ENCODE results near the gene KLHL35. TPM values are rescaled to one million over a fixed set of nuclear protein-coding genes. Genes with fewer than 3 reads are reported as not detected.

KLHL35 gene
- total RNA-seq, 1 donor: 1.3 TPM

GRCh38 chr11:75435571-75435925 is 2.5 kb upstream of the KLHL35 start:
- no peak for DNase-seq (ENCODE audit: low read depth)
- H3K4me3 ChIP-seq (ENCODE audit: low read depth, low read length): no peak overlapping the region
- TF ChIP-seq CTCF (IDR thresholded peaks at IDR 0.05; ENCODE audit: insufficient read depth, low read depth, low read length): no peak

GRCh38 chr11:75434886-75435570 is 2.0 kb upstream of the KLHL35 start:
- no peak for TF ChIP-seq CTCF (IDR thresholded peaks at IDR 0.05; ENCODE audit: insufficient read depth, low read depth, low read length)
- H3K4me3 ChIP-seq (ENCODE audit: low read depth, low read length): no peak overlapping the region
- DNase-seq (ENCODE audit: low read depth): no peak

GRCh38 chr11:75434051-75434450 is 1.0 kb upstream of the KLHL35 start:
- TF ChIP-seq CTCF (IDR thresholded peaks at IDR 0.05; ENCODE audit: insufficient read depth, low read depth, low read length): no peak
- no peak for DNase-seq (ENCODE audit: low read depth)
- H3K4me3 ChIP-seq (ENCODE audit: low read depth, low read length): no peak overlapping the region

GRCh38 chr11:75433443-75433842 is 440 bp upstream of the KLHL35 start:
- H3K4me3 ChIP-seq (ENCODE audit: low read depth, low read length): no peak overlapping the region
- no peak for DNase-seq (ENCODE audit: low read depth)
- no peak for TF ChIP-seq CTCF (IDR thresholded peaks at IDR 0.05; ENCODE audit: insufficient read depth, low read depth, low read length)

- H3K4me3 ChIP-seq (ENCODE audit: low read depth, low read length): no peak overlapping the region
- no peak for TF ChIP-seq CTCF (IDR thresholded peaks at IDR 0.05; ENCODE audit: insufficient read depth, low read depth, low read length)
- no peak for DNase-seq (ENCODE audit: low read depth)
These were observed 1.2 kb downstream of the KLHL35 start for GRCh38 chr11:75431533-75432525.

GRCh38 chr11:75430714-75431532 is 2.1 kb downstream of the KLHL35 start:
- no peak for DNase-seq (ENCODE audit: low read depth)
- peak overlapping the region; percentile 48 for H3K4me3 ChIP-seq (ENCODE audit: low read depth, low read length)
- no peak for TF ChIP-seq CTCF (IDR thresholded peaks at IDR 0.05; ENCODE audit: insufficient read depth, low read depth, low read length)

All from fibroblast of villous mesenchyme (primary cell).